ENCODE measurements around the gene IGSF21. TPM values are rescaled to one million over a fixed set of nuclear protein-coding genes. Genes with fewer than 3 reads are reported as not detected.

The IGSF21 gene
- polyA plus RNA-seq, 2 donors, result 0.06 to 0.13 TPM

GRCh38 chr1:18149027-18149641 lies 41.5 kb downstream of the IGSF21 start:
- no peaks in the 10 kb centered on the region for H3K36me3 ChIP-seq (ENCODE audit: control insufficient read depth in 2 of 2, insufficient read depth in 2 of 2, low read length in 1 of 2)
- no peak overlapping the region for H3K27ac ChIP-seq (ENCODE audit: low read depth in 2 of 2, low read length in 1 of 2)
- no peaks in the 10 kb centered on the region for H3K27me3 ChIP-seq (ENCODE audit: control insufficient read depth in 1 of 2, insufficient read depth in 2 of 2, low read length in 2 of 2)
- H3K4me3 ChIP-seq (ENCODE audit: low read depth in 1 of 2, low read length in 2 of 2), result no peak overlapping the region
- WGBS, 2 donors, result 58 to 63% methylated on average over 19 of the region's 19 CpGs
- H3K4me1 ChIP-seq (ENCODE audit: control insufficient read depth in 2 of 2, insufficient read depth in 2 of 2, low read length in 1 of 2), result no peaks in the 10 kb centered on the region
- H3K9me3 ChIP-seq (ENCODE audit: control insufficient read depth in 2 of 2, insufficient read depth in 1 of 2, low read depth in 1 of 2, low read length in 1 of 2), result no peaks in the 10 kb centered on the region

- 68 to 71% methylated on average over 8 of the region's 8 CpGs for WGBS, 2 donors
- Histone ChIP-seq H3K4me3 (ENCODE audit: low read depth in 1 of 2, low read length in 2 of 2) (no peak overlapping the region), H3K27me3 (ENCODE audit: control insufficient read depth in 1 of 2, insufficient read depth in 2 of 2, low read length in 2 of 2) (no peaks in the 10 kb centered on the region), H3K9me3 (ENCODE audit: control insufficient read depth in 2 of 2, insufficient read depth in 1 of 2, low read depth in 1 of 2, low read length in 1 of 2) (no peaks in the 10 kb centered on the region), H3K36me3 (ENCODE audit: control insufficient read depth in 2 of 2, insufficient read depth in 2 of 2, low read length in 1 of 2) (no peaks in the 10 kb centered on the region), H3K27ac (ENCODE audit: low read depth in 2 of 2, low read length in 1 of 2) (no peak overlapping the region), H3K4me1 (ENCODE audit: control insufficient read depth in 2 of 2, insufficient read depth in 2 of 2, low read length in 1 of 2) (no peaks in the 10 kb centered on the region)
Measured at GRCh38 chr1:18151436-18152122, 44.0 kb downstream of the IGSF21 start.

- Histone ChIP-seq H3K36me3 (ENCODE audit: control insufficient read depth in 2 of 2, insufficient read depth in 2 of 2, low read length in 1 of 2) (no peaks in the 10 kb centered on the region), H3K4me1 (ENCODE audit: control insufficient read depth in 2 of 2, insufficient read depth in 2 of 2, low read length in 1 of 2) (no peaks in the 10 kb centered on the region), H3K27ac (ENCODE audit: low read depth in 2 of 2, low read length in 1 of 2) (no peak overlapping the region), H3K9me3 (ENCODE audit: control insufficient read depth in 2 of 2, insufficient read depth in 1 of 2, low read depth in 1 of 2, low read length in 1 of 2) (no peaks in the 10 kb centered on the region), H3K27me3 (ENCODE audit: control insufficient read depth in 1 of 2, insufficient read depth in 2 of 2, low read length in 2 of 2) (no peaks in the 10 kb centered on the region), H3K4me3 (ENCODE audit: low read depth in 1 of 2, low read length in 2 of 2) (no peak overlapping the region)
- 46 to 56% methylated on average over 3 of the region's 3 CpGs for WGBS, 2 donors
Measured at GRCh38 chr1:18154430-18155194, 47.0 kb downstream of the IGSF21 start.

GRCh38 chr1:18155881-18156385 lies 48.3 kb downstream of the IGSF21 start:
- Histone ChIP-seq H3K4me3 (ENCODE audit: low read depth in 1 of 2, low read length in 2 of 2) (no peak overlapping the region), H3K9me3 (ENCODE audit: control insufficient read depth in 2 of 2, insufficient read depth in 1 of 2, low read depth in 1 of 2, low read length in 1 of 2) (no peaks in the 10 kb centered on the region)
- WGBS, 2 donors, result 64 to 79% methylated on average over 13 of the region's 13 CpGs

GRCh38 chr1:18157352-18157751 lies 49.8 kb downstream of the IGSF21 start:
- Histone ChIP-seq H3K27ac (ENCODE audit: low read depth in 2 of 2, low read length in 1 of 2) (no peak overlapping the region), H3K4me1 (ENCODE audit: control insufficient read depth in 2 of 2, insufficient read depth in 2 of 2, low read length in 1 of 2) (no peaks in the 10 kb centered on the region), H3K27me3 (ENCODE audit: control insufficient read depth in 1 of 2, insufficient read depth in 2 of 2, low read length in 2 of 2) (no peaks in the 10 kb centered on the region), H3K36me3 (ENCODE audit: control insufficient read depth in 2 of 2, insufficient read depth in 2 of 2, low read length in 1 of 2) (no peaks in the 10 kb centered on the region), H3K9me3 (ENCODE audit: control insufficient read depth in 2 of 2, insufficient read depth in 1 of 2, low read depth in 1 of 2, low read length in 1 of 2) (no peaks in the 10 kb centered on the region), H3K4me3 (ENCODE audit: low read depth in 1 of 2, low read length in 2 of 2) (no peak overlapping the region)
- WGBS, 2 donors, result 77% methylated on average over 10 of the region's 10 CpGs

More at GRCh38 chr1:18155881-18156385, 48.3 kb downstream of the IGSF21 start:
- no peak overlapping the region for H3K27ac ChIP-seq (ENCODE audit: low read depth in 2 of 2, low read length in 1 of 2)
- no peaks in the 10 kb centered on the region for H3K27me3 ChIP-seq (ENCODE audit: control insufficient read depth in 1 of 2, insufficient read depth in 2 of 2, low read length in 2 of 2)
- no peaks in the 10 kb centered on the region for H3K36me3 ChIP-seq (ENCODE audit: control insufficient read depth in 2 of 2, insufficient read depth in 2 of 2, low read length in 1 of 2)
- no peaks in the 10 kb centered on the region for H3K4me1 ChIP-seq (ENCODE audit: control insufficient read depth in 2 of 2, insufficient read depth in 2 of 2, low read length in 1 of 2)

GRCh38 chr1:18157968-18158367 lies 50.4 kb downstream of the IGSF21 start:
- no peaks in the 10 kb centered on the region for H3K27me3 ChIP-seq (ENCODE audit: control insufficient read depth in 1 of 2, insufficient read depth in 2 of 2, low read length in 2 of 2)
- H3K27ac ChIP-seq (ENCODE audit: low read depth in 2 of 2, low read length in 1 of 2), result no peak overlapping the region
- H3K4me1 ChIP-seq (ENCODE audit: control insufficient read depth in 2 of 2, insufficient read depth in 2 of 2, low read length in 1 of 2), result no peaks in the 10 kb centered on the region
- no peaks in the 10 kb centered on the region for H3K9me3 ChIP-seq (ENCODE audit: control insufficient read depth in 2 of 2, insufficient read depth in 1 of 2, low read depth in 1 of 2, low read length in 1 of 2)
- WGBS, 2 donors, result 78 to 83% methylated on average over 7 of the region's 7 CpGs
- H3K4me3 ChIP-seq (ENCODE audit: low read depth in 1 of 2, low read length in 2 of 2), result no peak overlapping the region
- no peaks in the 10 kb centered on the region for H3K36me3 ChIP-seq (ENCODE audit: control insufficient read depth in 2 of 2, insufficient read depth in 2 of 2, low read length in 1 of 2)

GRCh38 chr1:18158714-18159113 lies 51.1 kb downstream of the IGSF21 start:
- H3K4me3 ChIP-seq (ENCODE audit: low read depth in 1 of 2, low read length in 2 of 2), result no peak overlapping the region
- WGBS, 2 donors, result 71 to 80% methylated on average over 5 of the region's 5 CpGs
- no peaks in the 10 kb centered on the region for H3K9me3 ChIP-seq (ENCODE audit: control insufficient read depth in 2 of 2, insufficient read depth in 1 of 2, low read depth in 1 of 2, low read length in 1 of 2)
- H3K27ac ChIP-seq (ENCODE audit: low read depth in 2 of 2, low read length in 1 of 2), result no peak overlapping the region
- no peaks in the 10 kb centered on the region for H3K36me3 ChIP-seq (ENCODE audit: control insufficient read depth in 2 of 2, insufficient read depth in 2 of 2, low read length in 1 of 2)
- no peaks in the 10 kb centered on the region for H3K27me3 ChIP-seq (ENCODE audit: control insufficient read depth in 1 of 2, insufficient read depth in 2 of 2, low read length in 2 of 2)
- H3K4me1 ChIP-seq (ENCODE audit: control insufficient read depth in 2 of 2, insufficient read depth in 2 of 2, low read length in 1 of 2), result no peaks in the 10 kb centered on the region

- no peaks in the 10 kb centered on the region for H3K4me1 ChIP-seq (ENCODE audit: control insufficient read depth in 2 of 2, insufficient read depth in 2 of 2, low read length in 1 of 2)
- H3K36me3 ChIP-seq (ENCODE audit: control insufficient read depth in 2 of 2, insufficient read depth in 2 of 2, low read length in 1 of 2), result no peaks in the 10 kb centered on the region
- no peak overlapping the region for H3K27ac ChIP-seq (ENCODE audit: low read depth in 2 of 2, low read length in 1 of 2)
- H3K9me3 ChIP-seq (ENCODE audit: control insufficient read depth in 2 of 2, insufficient read depth in 1 of 2, low read depth in 1 of 2, low read length in 1 of 2), result no peaks in the 10 kb centered on the region
- H3K4me3 ChIP-seq (ENCODE audit: low read depth in 1 of 2, low read length in 2 of 2), result no peak overlapping the region
- 70% methylated on average over 13 of the region's 13 CpGs for WGBS, 2 donors
- H3K27me3 ChIP-seq (ENCODE audit: control insufficient read depth in 1 of 2, insufficient read depth in 2 of 2, low read length in 2 of 2), result no peaks in the 10 kb centered on the region
Measured at GRCh38 chr1:18160290-18160942, 52.8 kb downstream of the IGSF21 start.

GRCh38 chr1:18161690-18162089 lies 54.1 kb downstream of the IGSF21 start:
- Histone ChIP-seq H3K27me3 (ENCODE audit: control insufficient read depth in 1 of 2, insufficient read depth in 2 of 2, low read length in 2 of 2) (no peaks in the 10 kb centered on the region), H3K27ac (ENCODE audit: low read depth in 2 of 2, low read length in 1 of 2) (no peak overlapping the region), H3K36me3 (ENCODE audit: control insufficient read depth in 2 of 2, insufficient read depth in 2 of 2, low read length in 1 of 2) (no peaks in the 10 kb centered on the region), H3K4me3 (ENCODE audit: low read depth in 1 of 2, low read length in 2 of 2) (no peak overlapping the region), H3K9me3 (ENCODE audit: control insufficient read depth in 2 of 2, insufficient read depth in 1 of 2, low read depth in 1 of 2, low read length in 1 of 2) (no peaks in the 10 kb centered on the region), H3K4me1 (ENCODE audit: control insufficient read depth in 2 of 2, insufficient read depth in 2 of 2, low read length in 1 of 2) (no peaks in the 10 kb centered on the region)
- 60 to 66% methylated on average over 6 of the region's 6 CpGs for WGBS, 2 donors
